K562 (cell line): ENCODE results near the gene ABCF2. TPM values are rescaled to one million over a fixed set of nuclear protein-coding genes. Genes with fewer than 3 reads are reported as not detected.

Experiments used
- CCAR2 ChIP-seq: fragments of 200-400 bp; formaldehyde crosslinking; IDR thresholded peaks from 2 replicates; pipeline ENCODE4 v1.6.1; 2017; ENCODE audit warnings: mild to moderate bottlenecking, low read depth, low read length
- HMGN3 ChIP-seq: IDR thresholded peaks from 2 replicates; pipeline ENCODE4 v1.6.1; 2011; ENCODE audit warnings: borderline replicate concordance, low read depth, mild to moderate bottlenecking, mixed read lengths, low read length; ENCODE audit not compliant: insufficient read length; ENCODE audit errors: extremely low read depth
- MYNN ChIP-seq, 2 experiments: sonication (generic); formaldehyde crosslinking in 1 of 2; IDR thresholded peaks; 2 replicates each; pipeline versions ENCODE4 v1.5.0 to v1.6.1; 2016 to 2020; ENCODE audit warnings: antibody characterized with exemption in 1 of 2, missing genetic modification reagents in 1 of 2
- TAF9B ChIP-seq: fragments of 450-650 bp; IDR thresholded peaks from 2 replicates; pipeline ENCODE4 v1.6.1; 2018; ENCODE audit warnings: mild to moderate bottlenecking; ENCODE audit not compliant: partially characterized antibody
- TCF7L2 ChIP-seq: fragments of 150-350 bp; IDR thresholded peaks from 2 replicates; pipeline ENCODE4 v1.6.1; 2016; ENCODE audit warnings: low read depth, mild to moderate bottlenecking, low read length, moderate library complexity
- ZNF347 ChIP-seq: fragments of 450-650 bp; formaldehyde crosslinking; IDR thresholded peaks from 2 replicates; pipeline ENCODE4 v1.4.0; 2020; ENCODE audit warnings: low read depth, mild to moderate bottlenecking, moderate library complexity
- ZNF354B ChIP-seq: fragments of 250-450 bp; sonication (Bioruptor Pico); IDR thresholded peaks from 2 replicates; pipeline ENCODE4 v1.4.0; 2020
- ZNF589 ChIP-seq: fragments of 200-800 bp; sonication (Bioruptor generic); IDR thresholded peaks from 2 replicates; pipeline ENCODE4 v1.6.1; 2016; ENCODE audit warnings: low read depth, missing genetic modification characterization, missing compliant biosample characterization
- polyA plus RNA-seq, 8 experiments: library from polyadenylated mRNA; depleted of rRNA in 4 of 8; stranded (reverse) in 5 of 8; unstranded in 3 of 8; fragments of >200 nt; fragmentation: Nextera tagmentation in 2 of 8; fragmentation: Illumina TruSeq in 1 of 8; extraction: Ambion mirVana in 2 of 8; extraction: Trizol in 1 of 8; gene quantifications; 2 replicates each; pipeline versions ENCODE4 v1.2.1 to v1.2.3, GENCODE V29; 2011 to 2014; ENCODE audit warnings: inconsistent platforms in 1 of 8, missing spikeins in 1 of 8
- total RNA-seq, 7 experiments: library from RNA; depleted of rRNA in 6 of 7; stranded (reverse); fragments of >200 nt in 6 of 7; fragmentation: Illumina TruSeq in 2 of 7; extraction: Trizol in 2 of 7; gene quantifications; 2 replicates each; pipeline versions ENCODE4 v1.2.1 to v1.2.3, GENCODE V29; 2011 to 2021; ENCODE audit warnings: low replicate concordance in 1 of 7
- TF ChIP-seq, protein P1 (sequence below): fragments of 450-650 bp; IDR thresholded peaks from 2 replicates; pipeline ENCODE4 v1.7.0; 2016; ENCODE audit warnings: borderline replicate concordance

The ABCF2 gene
- total and polyA plus RNA-seq, 9 of the 15 experiments (the other 6 are each of a cell fraction or from before 2014, with no cell fraction given): 62.1 to 224 (median 113) TPM

DNA sequence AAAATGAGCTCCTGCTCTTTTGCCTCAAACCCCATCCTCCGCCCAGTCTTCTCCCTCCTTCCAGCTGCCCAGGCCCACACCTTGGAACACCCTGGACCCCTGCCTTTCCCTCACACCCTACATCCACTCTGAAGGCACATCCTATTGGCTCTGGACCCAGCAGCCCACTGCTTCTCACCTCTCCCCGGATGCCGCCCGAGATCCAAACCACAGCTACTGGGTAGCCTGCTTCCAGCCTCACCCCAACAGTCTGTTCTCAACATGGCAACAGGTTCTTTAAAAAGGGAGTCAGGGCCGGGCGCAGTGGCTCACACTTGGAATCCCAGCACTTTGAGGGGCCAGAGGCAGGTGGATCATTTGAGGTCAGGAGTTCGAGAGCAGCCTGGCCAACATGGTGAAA is 31.0 kb upstream of the ABCF2 start (continued):
- TF ChIP-seq, protein P1, sequence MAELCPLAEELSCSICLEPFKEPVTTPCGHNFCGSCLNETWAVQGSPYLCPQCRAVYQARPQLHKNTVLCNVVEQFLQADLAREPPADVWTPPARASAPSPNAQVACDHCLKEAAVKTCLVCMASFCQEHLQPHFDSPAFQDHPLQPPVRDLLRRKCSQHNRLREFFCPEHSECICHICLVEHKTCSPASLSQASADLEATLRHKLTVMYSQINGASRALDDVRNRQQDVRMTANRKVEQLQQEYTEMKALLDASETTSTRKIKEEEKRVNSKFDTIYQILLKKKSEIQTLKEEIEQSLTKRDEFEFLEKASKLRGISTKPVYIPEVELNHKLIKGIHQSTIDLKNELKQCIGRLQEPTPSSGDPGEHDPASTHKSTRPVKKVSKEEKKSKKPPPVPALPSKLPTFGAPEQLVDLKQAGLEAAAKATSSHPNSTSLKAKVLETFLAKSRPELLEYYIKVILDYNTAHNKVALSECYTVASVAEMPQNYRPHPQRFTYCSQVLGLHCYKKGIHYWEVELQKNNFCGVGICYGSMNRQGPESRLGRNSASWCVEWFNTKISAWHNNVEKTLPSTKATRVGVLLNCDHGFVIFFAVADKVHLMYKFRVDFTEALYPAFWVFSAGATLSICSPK: no peak
- TF ChIP-seq TCF7L2 (no peak), HMGN3 (no peak), ZNF347 (CRISPR knock-in tag) (no peak), ZNF589 (CRISPR knock-in tag) (no peak), MYNN (IDR thresholded peaks at IDR 0.05) (no peak), MYNN (CRISPR knock-in tag; IDR thresholded peaks at IDR 0.05) (no peak), TAF9B (no peak), ZNF354B (CRISPR knock-in tag) (no peak), CCAR2 (no peak)
